ENCODE data around the gene ATG9B.
"Not testable (repeated sequence)": the region's sequence is repeated elsewhere in the genome, so short reads cannot be mapped to it uniquely, and the experiment has no call there.

The ATG9B gene

GRCh38 chr7:151038951-151039849 is 14.9 kb upstream of the ATG9B start:
- DNase-seq (ENCODE audit: low read depth): no peak

DNA sequence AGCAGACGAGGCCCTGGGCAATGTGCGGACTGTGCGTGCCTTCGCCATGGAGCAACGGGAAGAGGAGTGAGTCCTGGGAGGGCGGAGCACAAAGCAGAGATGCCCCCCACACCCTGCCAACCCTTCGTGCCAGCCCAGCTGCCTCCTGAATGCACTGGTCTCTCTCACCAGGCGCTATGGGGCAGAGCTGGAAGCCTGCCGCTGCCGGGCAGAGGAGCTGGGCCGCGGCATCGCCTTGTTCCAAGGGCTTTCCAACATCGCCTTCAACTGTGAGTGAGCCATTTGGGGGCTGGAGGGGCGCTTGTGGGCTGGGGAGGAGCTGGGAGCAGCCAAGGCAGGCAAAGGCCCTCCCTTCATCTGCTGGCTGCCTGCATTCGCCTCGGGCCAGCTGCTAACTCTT is 11.6 kb upstream of the ATG9B start:
- no peak for DNase-seq (ENCODE audit: low read depth)

DNA sequence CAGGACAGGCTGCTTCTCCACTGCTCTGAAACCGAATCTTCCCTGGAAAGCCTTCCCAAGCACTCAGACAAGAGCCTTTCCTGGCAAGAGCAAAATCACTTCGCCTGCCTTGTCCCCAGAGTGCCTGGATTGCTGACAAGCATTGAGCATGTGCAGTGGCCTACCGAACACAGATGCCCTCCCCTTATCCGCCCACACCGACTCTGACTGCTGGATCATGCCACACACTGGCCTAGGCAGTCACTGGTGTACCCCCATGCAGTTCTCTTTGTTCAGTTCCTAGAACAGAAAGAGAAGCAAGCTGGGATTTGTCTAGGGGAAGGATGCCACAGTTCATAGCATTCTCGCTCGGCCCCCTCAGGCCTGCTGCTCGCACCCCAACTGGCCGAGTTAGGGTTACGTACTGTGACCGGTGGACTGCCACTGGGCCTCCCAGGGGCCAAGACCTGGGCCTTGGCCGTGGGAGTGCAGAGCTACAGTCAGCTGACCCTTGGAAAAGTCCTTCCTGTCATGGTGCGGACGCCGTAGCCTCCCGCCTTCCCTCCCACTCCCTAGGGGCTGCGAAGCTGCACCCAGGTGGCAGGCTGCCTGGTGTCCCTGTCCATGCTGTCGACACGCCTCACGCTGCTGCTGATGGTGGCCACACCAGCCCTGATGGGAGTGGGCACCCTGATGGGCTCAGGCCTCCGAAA is 10.9 kb upstream of the ATG9B start:
- no peak for DNase-seq (ENCODE audit: low read depth)

DNA sequence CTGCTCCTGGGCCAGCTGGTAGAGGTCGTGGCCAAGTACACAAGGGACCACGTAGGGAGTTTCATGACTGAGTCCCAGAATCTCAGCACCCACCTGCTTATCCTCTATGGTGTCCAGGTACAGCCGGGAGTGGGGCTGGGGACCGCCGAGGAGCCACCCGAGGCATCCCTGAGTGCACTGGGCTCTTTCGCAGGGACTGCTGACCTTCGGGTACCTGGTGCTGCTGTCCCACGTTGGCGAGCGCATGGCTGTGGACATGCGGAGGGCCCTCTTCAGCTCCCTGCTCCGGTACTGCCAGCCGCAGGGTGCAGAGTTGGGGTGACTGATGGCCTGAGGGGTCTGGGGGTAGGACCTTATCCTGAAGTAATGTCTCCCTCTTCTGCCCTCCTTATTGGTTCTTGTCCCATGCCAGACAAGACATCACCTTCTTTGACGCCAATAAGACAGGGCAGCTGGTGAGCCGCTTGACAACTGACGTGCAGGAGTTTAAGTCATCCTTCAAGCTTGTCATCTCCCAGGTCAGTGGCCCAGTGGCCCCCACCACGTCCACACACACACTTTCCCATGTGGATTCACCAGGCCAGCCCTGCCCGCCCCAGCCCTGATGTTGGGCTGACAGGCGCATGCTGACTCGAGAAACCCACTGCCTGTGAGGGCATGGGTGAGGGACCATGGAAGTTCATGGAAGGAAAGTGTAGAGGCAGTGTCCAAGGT is 10.2 kb upstream of the ATG9B start:
- DNase-seq (ENCODE audit: low read depth): no peak

DNA sequence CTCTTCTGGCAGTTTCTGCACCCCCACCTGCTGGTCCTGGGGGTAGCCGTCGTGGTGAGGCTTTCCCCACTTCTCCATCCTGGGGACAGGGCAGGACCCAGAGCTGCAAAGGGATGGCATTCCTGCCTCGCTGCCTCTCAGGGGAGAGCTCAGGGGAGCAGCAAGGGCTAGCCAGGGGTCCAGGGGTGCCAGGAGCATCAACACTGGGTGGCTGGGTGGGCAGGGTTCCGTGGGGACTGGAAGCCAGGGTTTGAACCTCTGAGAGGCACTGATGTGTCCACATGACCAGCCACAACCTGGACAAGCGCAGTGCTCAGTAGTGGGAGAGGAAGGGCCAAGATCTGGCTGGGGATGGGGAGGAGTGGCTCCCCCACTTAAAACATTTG is 9.6 kb upstream of the ATG9B start:
- no peak for DNase-seq (ENCODE audit: low read depth)

DNA sequence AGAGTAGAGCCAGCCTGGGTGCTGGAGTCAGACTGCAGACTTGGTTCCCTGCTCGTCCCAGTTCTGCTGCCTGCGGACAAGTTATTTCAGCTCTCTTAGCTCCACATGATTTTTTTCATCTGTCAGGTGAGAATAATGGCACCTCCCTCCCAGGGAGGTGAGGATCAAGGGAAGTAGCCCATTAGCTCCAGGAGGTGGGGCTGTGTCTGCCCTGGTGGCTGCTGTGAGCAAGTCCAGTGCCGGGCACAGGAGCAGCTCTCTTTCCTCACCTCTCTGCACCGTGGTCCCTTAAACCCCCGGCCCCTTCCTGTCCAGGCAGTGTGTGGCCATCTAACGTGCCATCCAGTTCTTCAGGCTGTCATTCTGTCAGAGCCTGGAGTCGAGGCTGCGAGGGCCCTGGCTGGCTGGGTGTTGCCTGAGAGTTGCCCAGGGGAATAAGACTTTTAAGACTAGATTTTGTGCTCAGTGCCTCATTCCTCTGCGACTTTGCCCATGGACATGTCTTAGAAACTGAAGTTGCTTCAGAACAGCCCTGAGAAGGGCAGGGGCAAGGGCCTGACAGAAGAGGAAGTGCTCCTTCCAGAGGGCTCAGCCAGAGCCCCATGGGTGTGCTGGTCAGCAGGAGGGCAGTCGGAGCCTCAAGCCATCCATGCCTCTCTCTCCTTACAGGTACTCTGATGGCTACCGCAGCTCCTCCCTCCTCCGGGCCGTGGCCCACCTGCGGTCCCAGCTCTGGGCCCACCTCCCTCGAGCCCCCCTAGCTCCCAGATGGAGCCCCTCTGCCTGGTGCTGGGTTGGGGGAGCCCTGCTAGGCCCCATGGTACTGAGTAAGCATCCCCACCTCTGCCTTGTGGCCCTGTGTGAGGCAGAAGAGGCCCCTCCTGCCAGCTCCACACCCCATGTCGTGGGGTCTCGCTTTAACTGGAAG is 8.9 kb upstream of the ATG9B start:
- DNase-seq (ENCODE audit: low read depth): no peak

DNA sequence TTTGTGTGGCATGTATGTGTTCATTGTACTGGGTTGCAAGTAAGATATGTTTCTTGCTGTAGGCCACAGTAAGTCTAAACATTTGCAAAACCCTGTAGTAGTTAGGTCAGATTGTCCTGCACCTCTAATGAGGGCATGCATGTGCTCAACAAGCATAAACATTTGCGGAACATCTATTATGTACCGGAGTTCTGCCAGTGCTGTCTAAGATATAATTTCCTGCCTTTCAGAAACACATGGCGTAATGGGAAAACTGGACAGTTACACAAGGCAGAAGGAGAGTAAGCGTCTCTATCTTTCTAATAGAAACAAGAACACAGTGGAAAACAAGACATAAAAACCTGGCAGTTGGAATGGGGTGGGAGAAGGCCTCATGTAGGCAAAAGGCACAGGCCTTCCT is 6.7 kb upstream of the ATG9B start:
- DNase-seq (ENCODE audit: low read depth): no peak

GRCh38 chr7:151028948-151029501 is 4.7 kb upstream of the ATG9B start:
- DNase-seq (ENCODE audit: low read depth): no peak

- DNase-seq (ENCODE audit: low read depth): peak; percentile 96
Measured at GRCh38 chr7:151028131-151028947, 4.0 kb upstream of the ATG9B start, which contains the start of gene ABCB8. TSS of gene ABCB8 (plus strand) at chr7:151028450. CDS start at chr7:151028516, 66 bp downstream.

- DNase-seq (ENCODE audit: low read depth): not testable (repeated sequence)
Measured at GRCh38 chr7:151027728-151028130, 3.4 kb upstream of the ATG9B start.

- not testable (repeated sequence) for DNase-seq (ENCODE audit: low read depth)
Measured at GRCh38 chr7:151026771-151027727, 2.8 kb upstream of the ATG9B start.

DNA sequence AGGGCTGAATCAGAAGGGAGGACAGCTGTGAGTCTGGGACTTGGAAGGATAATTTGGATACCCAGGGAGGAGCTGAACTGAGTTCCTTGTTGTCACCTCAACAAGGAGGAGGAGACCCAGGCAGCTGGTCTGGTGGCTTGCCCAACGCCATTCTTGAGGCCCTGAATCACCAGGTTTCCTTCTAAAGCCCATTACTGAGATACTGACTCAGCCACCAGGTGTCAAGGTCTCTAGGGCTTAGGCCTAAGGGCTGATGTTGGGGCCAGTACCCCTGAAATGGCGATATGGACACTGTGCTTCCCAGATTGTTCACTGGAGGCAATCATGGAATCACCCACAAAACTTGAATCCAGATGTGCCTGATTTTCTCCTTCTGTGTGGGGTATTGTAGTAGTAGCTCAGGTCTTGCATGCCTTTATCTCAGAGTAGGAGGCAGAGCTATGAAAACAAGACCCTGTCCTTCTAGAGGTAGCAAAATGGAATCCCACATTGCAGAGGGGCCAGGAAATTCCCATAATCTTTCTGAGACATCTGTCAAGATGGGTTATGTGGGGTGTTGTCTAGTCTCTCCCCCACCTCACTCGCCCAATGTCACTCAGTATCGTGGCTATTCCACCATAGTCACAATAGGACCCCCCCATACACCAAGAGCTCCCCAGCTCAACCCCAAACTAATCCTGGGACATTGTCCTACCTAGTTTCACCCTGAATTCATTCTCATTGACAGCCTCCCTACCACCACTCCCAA is 1.8 kb upstream of the ATG9B start:
- DNase-seq (ENCODE audit: low read depth): no peak

- DNase-seq (ENCODE audit: low read depth): no peak
Measured at GRCh38 chr7:151023232-151023631, 1.1 kb downstream of the ATG9B start.

- no peak for DNase-seq (ENCODE audit: low read depth)
Measured at GRCh38 chr7:151020231-151020630, 4.1 kb downstream of the ATG9B start.

GRCh38 chr7:151019130-151019447 is 5.2 kb downstream of the ATG9B start:
- no peak for DNase-seq (ENCODE audit: low read depth)

- DNase-seq (ENCODE audit: low read depth): no peak
Measured at GRCh38 chr7:151018421-151019129, 5.7 kb downstream of the ATG9B start.

DNA sequence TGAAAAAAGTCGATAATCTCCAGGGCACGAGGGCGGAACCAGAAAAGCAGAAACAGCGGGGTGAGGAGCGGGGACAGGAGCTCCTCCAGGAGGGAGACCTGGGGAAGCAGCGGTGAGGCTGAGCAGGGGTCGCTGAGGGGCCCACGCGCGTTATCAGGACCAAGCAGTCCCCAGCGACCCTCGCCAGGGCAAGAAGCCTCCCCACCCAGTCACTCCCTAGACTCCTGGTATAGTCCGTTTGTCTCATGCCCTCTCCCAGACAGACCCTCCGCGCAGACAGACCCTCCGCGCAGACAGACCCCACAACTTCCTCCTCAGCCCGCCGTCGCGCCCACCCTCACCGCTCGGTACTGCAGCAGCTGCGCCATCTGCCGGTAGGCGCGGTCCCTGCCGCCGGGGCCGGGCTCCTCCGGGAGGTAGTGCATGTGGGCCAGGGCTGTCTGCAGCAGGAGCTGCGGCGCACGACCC is 6.3 kb downstream of the ATG9B start:
- DNase-seq (ENCODE audit: low read depth): peak; percentile 71
